Activated T-helper 1 cell treated with anti-CD3 and anti-CD28 coated beads, Interleukin-12 subunit alpha, Interleukin-12 subunit beta, Interleukin-2, Interleukin-4 antibody, amounts not matched to agents 30 ng/mL and 10 ng/mL and 1 ng/mL, durations not matched to agents 14 hours and 24 hours and 36 hours (primary cell): ENCODE data around the gene RMDN2. TPM values are rescaled to one million over a fixed set of nuclear protein-coding genes. Genes with fewer than 3 reads are reported as not detected.

ENCODE experiments used
- DNase-seq: peaks from one replicate; pipeline ENCODE4 v3.0.0; 2021; ENCODE audit warnings: low spot score
- H3K27ac Mint-ChIP-seq: one replicate; pipeline ENCODE4 v1.8.0; 2021; ENCODE audit warnings: mild to moderate bottlenecking, mixed read lengths
- H3K27me3 Mint-ChIP-seq: one replicate; pipeline ENCODE4 v1.8.0; 2022; ENCODE audit warnings: mild to moderate bottlenecking, moderate library complexity, mixed read lengths; ENCODE audit not compliant: insufficient read depth
- H3K36me3 Mint-ChIP-seq: one replicate; pipeline ENCODE4 v1.8.0; 2021; ENCODE audit warnings: low read depth, mixed read lengths
- H3K4me1 Mint-ChIP-seq: one replicate; pipeline ENCODE4 v1.8.0; 2021; ENCODE audit warnings: low read depth, mixed read lengths
- H3K4me3 Mint-ChIP-seq: one replicate; pipeline ENCODE4 v1.8.0; 2021; ENCODE audit warnings: mild to moderate bottlenecking, moderate library complexity, mixed read lengths
- H3K9me3 Mint-ChIP-seq: one replicate; pipeline ENCODE4 v1.8.0; 2021; ENCODE audit warnings: mixed read lengths
- intact Hi-C: fragments of 100-400 bp; cut with micrococcal nuclease; formaldehyde crosslinking; loops from one replicate; pipeline ENCODE4 v1.15.1; 2024
- total RNA-seq: library from RNA; stranded (reverse); gene quantifications from 2 replicates; pipeline ENCODE4 v1.2.3, GENCODE V29; 2022

RMDN2 gene
- total RNA-seq, 1 donor from 2014 or later, result 2.2 TPM

GRCh38 chr2:37890893-37891495, 34.1 kb upstream of the RMDN2 start:
- no peaks in the 10 kb centered on the region for H3K9me3 Mint-ChIP-seq
- H3K4me1 Mint-ChIP-seq, result peaks cover 8% of the 10 kb centered on the region
- no peaks in the 10 kb centered on the region for H3K36me3 Mint-ChIP-seq
- H3K4me3 Mint-ChIP-seq, result no peak overlapping the region
- H3K27ac Mint-ChIP-seq, result no peak overlapping the region
- DNase-seq, result peak; percentile 35
- intact Hi-C loops, result loop anchor here (1.0 to 5.0 kb wide), 3 partner anchors 226 to 495 kb away; no protein-coding TSS in a partner anchor
- peaks cover 13% of the 10 kb centered on the region for H3K27me3 Mint-ChIP-seq

GRCh38 chr2:37891846-37892435, 33.1 kb upstream of the RMDN2 start:
- H3K4me3 Mint-ChIP-seq, result no peak overlapping the region
- intact Hi-C loops, result loop anchor here (1.0 to 5.0 kb wide), 4 partner anchors 225 to 724 kb away; no protein-coding TSS in a partner anchor
- no peak overlapping the region for H3K27ac Mint-ChIP-seq

GRCh38 chr2:37892436-37893114, 32.5 kb upstream of the RMDN2 start:
- intact Hi-C loops, result loop anchor here (1.0 to 5.0 kb wide), 2 partner anchors 225 to 724 kb away; no protein-coding TSS in a partner anchor
- no peak for DNase-seq
- H3K4me1 Mint-ChIP-seq, result peaks cover 8% of the 10 kb centered on the region
- H3K9me3 Mint-ChIP-seq, result no peaks in the 10 kb centered on the region
- no peak overlapping the region for H3K27ac Mint-ChIP-seq
- H3K4me3 Mint-ChIP-seq, result no peak overlapping the region
- no peaks in the 10 kb centered on the region for H3K36me3 Mint-ChIP-seq
- peaks cover 9% of the 10 kb centered on the region for H3K27me3 Mint-ChIP-seq

More at GRCh38 chr2:37891846-37892435, 33.1 kb upstream of the RMDN2 start:
- Mint-ChIP-seq H3K9me3 (no peaks in the 10 kb centered on the region), H3K36me3 (no peaks in the 10 kb centered on the region), H3K4me1 (peaks cover 8% of the 10 kb centered on the region), H3K27me3 (peaks cover 11% of the 10 kb centered on the region)
- DNase-seq, result no peak

GRCh38 chr2:37893327-37893726, 31.8 kb upstream of the RMDN2 start:
- no peak overlapping the region for H3K27ac Mint-ChIP-seq
- intact Hi-C loops, result loop anchor here (5.0 kb wide), 1 partner anchor 224 kb away; no protein-coding TSS in a partner anchor
- H3K4me3 Mint-ChIP-seq, result no peak overlapping the region

GRCh38 chr2:37894047-37894446, 31.0 kb upstream of the RMDN2 start:
- H3K36me3 Mint-ChIP-seq, result no peaks in the 10 kb centered on the region
- peaks cover 3% of the 10 kb centered on the region for H3K27me3 Mint-ChIP-seq

More at GRCh38 chr2:37893327-37893726, 31.8 kb upstream of the RMDN2 start:
- Mint-ChIP-seq H3K27me3 (peaks cover 3% of the 10 kb centered on the region), H3K4me1 (peaks cover 8% of the 10 kb centered on the region), H3K9me3 (no peaks in the 10 kb centered on the region), H3K36me3 (no peaks in the 10 kb centered on the region)
- no peak for DNase-seq

GRCh38 chr2:37894601-37895000, 30.5 kb upstream of the RMDN2 start:
- no peak overlapping the region for H3K27ac Mint-ChIP-seq
- intact Hi-C loops, result loop anchor here (5.0 kb wide), 1 partner anchor 223 kb away; no protein-coding TSS in a partner anchor

More at GRCh38 chr2:37894047-37894446, 31.0 kb upstream of the RMDN2 start:
- Mint-ChIP-seq H3K9me3 (no peaks in the 10 kb centered on the region), H3K4me3 (no peak overlapping the region), H3K27ac (no peak overlapping the region), H3K4me1 (peaks cover 8% of the 10 kb centered on the region)
- intact Hi-C loops, result loop anchor here (5.0 kb wide), 1 partner anchor 223 kb away; no protein-coding TSS in a partner anchor
- DNase-seq, result no peak

GRCh38 chr2:37895140-37895539, 29.9 kb upstream of the RMDN2 start:
- peaks cover 3% of the 10 kb centered on the region for H3K27me3 Mint-ChIP-seq
- H3K36me3 Mint-ChIP-seq, result no peaks in the 10 kb centered on the region
- no peak overlapping the region for H3K4me3 Mint-ChIP-seq
- H3K4me1 Mint-ChIP-seq, result peaks cover 8% of the 10 kb centered on the region
- H3K9me3 Mint-ChIP-seq, result no peaks in the 10 kb centered on the region
- intact Hi-C loops, result no loop called here
- no peak for DNase-seq
- H3K27ac Mint-ChIP-seq, result no peak overlapping the region

More at GRCh38 chr2:37894601-37895000, 30.5 kb upstream of the RMDN2 start:
- no peak overlapping the region for H3K4me3 Mint-ChIP-seq
- H3K36me3 Mint-ChIP-seq, result no peaks in the 10 kb centered on the region
- peaks cover 8% of the 10 kb centered on the region for H3K4me1 Mint-ChIP-seq
- DNase-seq, result no peak
- H3K9me3 Mint-ChIP-seq, result no peaks in the 10 kb centered on the region
- peaks cover 3% of the 10 kb centered on the region for H3K27me3 Mint-ChIP-seq

GRCh38 chr2:37896319-37896718, 28.8 kb upstream of the RMDN2 start:
- intact Hi-C loops, result no loop called here
- no peak overlapping the region for H3K27ac Mint-ChIP-seq
- no peaks in the 10 kb centered on the region for H3K9me3 Mint-ChIP-seq
- no peak overlapping the region for H3K4me3 Mint-ChIP-seq
- peaks cover 3% of the 10 kb centered on the region for H3K27me3 Mint-ChIP-seq
- DNase-seq, result no peak
- no peaks in the 10 kb centered on the region for H3K36me3 Mint-ChIP-seq
- peaks cover 8% of the 10 kb centered on the region for H3K4me1 Mint-ChIP-seq

GRCh38 chr2:37897511-37897910, 27.6 kb upstream of the RMDN2 start:
- Mint-ChIP-seq H3K9me3 (no peaks in the 10 kb centered on the region), H3K27me3 (peaks cover 9% of the 10 kb centered on the region), H3K4me1 (peaks cover 1% of the 10 kb centered on the region), H3K27ac (no peak overlapping the region), H3K36me3 (no peaks in the 10 kb centered on the region), H3K4me3 (no peak overlapping the region)
- intact Hi-C loops, result no loop called here
- DNase-seq, result no peak

- intact Hi-C loops, result no loop called here
- peaks cover 9% of the 10 kb centered on the region for H3K27me3 Mint-ChIP-seq
- no peaks in the 10 kb centered on the region for H3K36me3 Mint-ChIP-seq
Observed at GRCh38 chr2:37898448-37898847, 26.6 kb upstream of the RMDN2 start.

GRCh38 chr2:37902991-37903390, 22.1 kb upstream of the RMDN2 start:
- Mint-ChIP-seq H3K9me3 (no peaks in the 10 kb centered on the region), H3K36me3 (no peaks in the 10 kb centered on the region), H3K27me3 (peaks cover 15% of the 10 kb centered on the region), H3K4me1 (no peaks in the 10 kb centered on the region), H3K4me3 (no peak overlapping the region), H3K27ac (no peak overlapping the region)
- DNase-seq, result no peak
- intact Hi-C loops, result no loop called here

More at GRCh38 chr2:37898448-37898847, 26.6 kb upstream of the RMDN2 start:
- no peak for DNase-seq
- Mint-ChIP-seq H3K4me1 (no peaks in the 10 kb centered on the region), H3K4me3 (no peak overlapping the region), H3K27ac (no peak overlapping the region), H3K9me3 (no peaks in the 10 kb centered on the region)

GRCh38 chr2:37904425-37904824, 20.7 kb upstream of the RMDN2 start:
- intact Hi-C loops, result no loop called here
- no peaks in the 10 kb centered on the region for H3K9me3 Mint-ChIP-seq
- no peak overlapping the region for H3K27ac Mint-ChIP-seq
- H3K36me3 Mint-ChIP-seq, result no peaks in the 10 kb centered on the region
- no peaks in the 10 kb centered on the region for H3K4me1 Mint-ChIP-seq
- H3K27me3 Mint-ChIP-seq, result peaks cover 15% of the 10 kb centered on the region
- H3K4me3 Mint-ChIP-seq, result no peak overlapping the region
- no peak for DNase-seq

GRCh38 chr2:37904993-37905392, 20.1 kb upstream of the RMDN2 start:
- no peaks in the 10 kb centered on the region for H3K9me3 Mint-ChIP-seq
- H3K4me3 Mint-ChIP-seq, result no peak overlapping the region
- DNase-seq, result no peak
- H3K36me3 Mint-ChIP-seq, result no peaks in the 10 kb centered on the region
- peaks cover 15% of the 10 kb centered on the region for H3K27me3 Mint-ChIP-seq
- H3K27ac Mint-ChIP-seq, result no peak overlapping the region
- H3K4me1 Mint-ChIP-seq, result no peaks in the 10 kb centered on the region
- intact Hi-C loops, result no loop called here
